Neural progenitor cell (in vitro differentiated cells): ENCODE measurements around the gene THAP12.

Experiments
- EZH2phosphoT487 ChIP-seq: fragments of 200-600 bp; sonication (generic); IDR thresholded peaks from 2 replicates; pipeline ENCODE4 v1.6.1; 2017; ENCODE audit warnings: antibody characterized with exemption
- TF ChIP-seq, protein P1 (sequence below): fragments of 200-600 bp; sonication (generic); IDR thresholded peaks from 2 replicates; pipeline ENCODE4 v1.5.1; 2017; ENCODE audit warnings: antibody characterized with exemption, mild to moderate bottlenecking

DNA sequence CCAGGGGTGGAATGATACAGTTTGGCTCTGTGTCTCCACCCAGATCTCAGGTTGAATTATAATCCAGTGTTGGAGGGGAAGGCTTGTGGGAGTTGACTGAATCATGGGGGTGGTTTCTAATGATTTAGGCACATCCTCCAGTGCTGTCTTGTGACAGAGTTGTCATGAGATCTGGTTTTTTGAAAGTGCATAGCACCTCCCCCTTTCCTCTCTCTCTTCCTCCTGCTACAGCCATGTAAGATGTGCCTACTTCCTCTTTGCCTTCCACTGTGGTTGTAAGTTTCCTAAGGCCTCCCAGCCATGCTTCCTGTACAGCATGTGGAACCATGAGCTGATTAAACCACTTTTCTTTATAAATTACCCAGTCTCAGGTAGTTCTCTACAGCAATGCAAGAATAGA lies 45.1 kb downstream of the THAP12 start:
- TF ChIP-seq, protein P1, sequence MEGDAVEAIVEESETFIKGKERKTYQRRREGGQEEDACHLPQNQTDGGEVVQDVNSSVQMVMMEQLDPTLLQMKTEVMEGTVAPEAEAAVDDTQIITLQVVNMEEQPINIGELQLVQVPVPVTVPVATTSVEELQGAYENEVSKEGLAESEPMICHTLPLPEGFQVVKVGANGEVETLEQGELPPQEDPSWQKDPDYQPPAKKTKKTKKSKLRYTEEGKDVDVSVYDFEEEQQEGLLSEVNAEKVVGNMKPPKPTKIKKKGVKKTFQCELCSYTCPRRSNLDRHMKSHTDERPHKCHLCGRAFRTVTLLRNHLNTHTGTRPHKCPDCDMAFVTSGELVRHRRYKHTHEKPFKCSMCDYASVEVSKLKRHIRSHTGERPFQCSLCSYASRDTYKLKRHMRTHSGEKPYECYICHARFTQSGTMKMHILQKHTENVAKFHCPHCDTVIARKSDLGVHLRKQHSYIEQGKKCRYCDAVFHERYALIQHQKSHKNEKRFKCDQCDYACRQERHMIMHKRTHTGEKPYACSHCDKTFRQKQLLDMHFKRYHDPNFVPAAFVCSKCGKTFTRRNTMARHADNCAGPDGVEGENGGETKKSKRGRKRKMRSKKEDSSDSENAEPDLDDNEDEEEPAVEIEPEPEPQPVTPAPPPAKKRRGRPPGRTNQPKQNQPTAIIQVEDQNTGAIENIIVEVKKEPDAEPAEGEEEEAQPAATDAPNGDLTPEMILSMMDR = no peak
- TF ChIP-seq EZH2phosphoT487 = no peak
